Smooth muscle cell of the brain vasculature (primary cell): ENCODE data around the gene TNFRSF18.

Source experiments
- DNase-seq: peaks from one replicate; pipeline ENCODE4 v3.0.0-alpha.2; 2012; ENCODE audit warnings: low read depth, low spot score

The TNFRSF18 gene

GRCh38 chr1:1213345-1214265, 7.2 kb upstream of the TNFRSF18 start, which contains the start of gene TNFRSF4:
TNFRSF4 (minus strand) TSS chr1:1214153; CDS start chr1:1214127, 26 bp downstream.
- no peak for DNase-seq

- no peak for DNase-seq
These were observed 6.5 kb upstream of the TNFRSF18 start for GRCh38 chr1:1212780-1213344.

- DNase-seq = no peak
These were observed 5.4 kb upstream of the TNFRSF18 start for GRCh38 chr1:1211541-1212441.

- no peak for DNase-seq
These were observed 4.5 kb upstream of the TNFRSF18 start for GRCh38 chr1:1210726-1211540.

- DNase-seq = no peak
These were observed 2.5 kb upstream of the TNFRSF18 start for GRCh38 chr1:1208713-1209433.

GRCh38 chr1:1207571-1207892, 1.1 kb upstream of the TNFRSF18 start:
- no peak for DNase-seq

- no peak for DNase-seq
These were observed 657 bp upstream of the TNFRSF18 start for GRCh38 chr1:1206966-1207531.

- DNase-seq = no peak
These were observed 520 bp downstream of the TNFRSF18 start for GRCh38 chr1:1205769-1206375.

- DNase-seq = no peak
These were observed 1.2 kb downstream of the TNFRSF18 start for GRCh38 chr1:1204998-1205768.

- DNase-seq = no peak
These were observed 1.9 kb downstream of the TNFRSF18 start for GRCh38 chr1:1204425-1204920.

- DNase-seq = no peak
These were observed 2.6 kb downstream of the TNFRSF18 start for GRCh38 chr1:1203561-1204424.

GRCh38 chr1:1202831-1203560, 3.4 kb downstream of the TNFRSF18 start:
- DNase-seq = no peak

GRCh38 chr1:1200876-1201810, 5.2 kb downstream of the TNFRSF18 start:
- no peak for DNase-seq

GRCh38 chr1:1199961-1200875, 6.2 kb downstream of the TNFRSF18 start:
- no peak for DNase-seq
